GM19452 (cell line): ENCODE results near the gene ECE1.
"Not testable (repeated sequence)": the region's sequence is repeated elsewhere in the genome, so short reads cannot be mapped to it uniquely, and the experiment has no call there.

ENCODE experiments used
- ATAC-seq: cut with Tn5 transposase; IDR thresholded peaks from one replicate; pipeline ENCODE4 v1.9.1; 2021; ENCODE audit not compliant: unreplicated experiment

The ECE1 gene

GRCh38 chr1:21232044-21232443, 58.2 kb downstream of the ECE1 start:
- no peak for ATAC-seq

- no peak for ATAC-seq
Observed at GRCh38 chr1:21229246-21230000, 60.8 kb downstream of the ECE1 start.

- ATAC-seq, result not testable (repeated sequence)
Observed at GRCh38 chr1:21228224-21228623, 62.0 kb downstream of the ECE1 start.

GRCh38 chr1:21225065-21225464, 65.2 kb downstream of the ECE1 start:
- no peak for ATAC-seq

- ATAC-seq, result no peak
Observed at GRCh38 chr1:21220815-21221214, 69.4 kb downstream of the ECE1 start.

GRCh38 chr1:21219674-21220073, 70.6 kb downstream of the ECE1 start:
- no peak for ATAC-seq

GRCh38 chr1:21217812-21218596, 72.3 kb downstream of the ECE1 start:
- ATAC-seq, result no peak

- ATAC-seq, result no peak
Observed at GRCh38 chr1:21216835-21217811, 73.1 kb downstream of the ECE1 start.

- no peak for ATAC-seq
Observed at GRCh38 chr1:21212126-21212525, 78.1 kb downstream of the ECE1 start.

GRCh38 chr1:21208137-21208700, 82.0 kb downstream of the ECE1 start:
- ATAC-seq, result not testable (repeated sequence)

GRCh38 chr1:21206117-21206516, 84.1 kb downstream of the ECE1 start:
- no peak for ATAC-seq

- no peak for ATAC-seq
Observed at GRCh38 chr1:21205416-21205815, 84.8 kb downstream of the ECE1 start.

- no peak for ATAC-seq
Observed at GRCh38 chr1:21201650-21202049, 88.6 kb downstream of the ECE1 start.

- ATAC-seq, result not testable (repeated sequence)
Observed at GRCh38 chr1:21201238-21201637, 89.0 kb downstream of the ECE1 start.

- no peak for ATAC-seq
Observed at GRCh38 chr1:21200767-21201166, 89.5 kb downstream of the ECE1 start.

- no peak for ATAC-seq
Observed at GRCh38 chr1:21198929-21199328, 91.3 kb downstream of the ECE1 start.

- no peak for ATAC-seq
Observed at GRCh38 chr1:21192871-21193270, 97.4 kb downstream of the ECE1 start.

GRCh38 chr1:21192284-21192683, 98.0 kb downstream of the ECE1 start:
- ATAC-seq, result no peak

GRCh38 chr1:21190771-21191170, 99.5 kb downstream of the ECE1 start:
- not testable (repeated sequence) for ATAC-seq

GRCh38 chr1:21189906-21190500, 100.3 kb downstream of the ECE1 start:
- ATAC-seq, result no peak
